HG03060 (cell line): ENCODE results near the gene HMCES.
"Not testable (repeated sequence)": the region's sequence is repeated elsewhere in the genome, so short reads cannot be mapped to it uniquely, and the experiment has no call there.

Source experiments
- ATAC-seq: cut with Tn5 transposase; IDR thresholded peaks from one replicate; pipeline ENCODE4 v1.9.1; 2021; ENCODE audit warnings: low read depth, moderate number of reproducible peaks; ENCODE audit not compliant: unreplicated experiment

HMCES gene

DNA sequence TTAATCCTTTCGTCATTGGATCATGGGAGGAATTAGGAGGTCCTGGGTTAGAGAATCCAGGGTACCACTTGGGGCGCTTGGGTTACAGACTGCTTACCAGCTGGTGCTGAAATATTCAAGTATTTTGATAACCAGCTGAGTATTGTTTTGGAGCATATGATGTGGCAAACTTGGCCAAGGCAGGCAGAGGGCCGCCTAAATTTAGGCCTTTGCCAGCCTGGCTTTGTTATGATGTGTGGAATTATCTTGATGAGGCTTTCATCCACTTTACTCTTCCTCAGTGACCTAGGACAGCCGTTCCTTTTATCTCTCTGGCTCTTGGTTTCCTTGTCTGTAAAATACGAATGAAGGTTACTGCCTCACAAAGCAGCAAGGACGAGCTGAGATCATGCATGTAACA, 22.4 kb upstream of the HMCES start:
- no peak for ATAC-seq

GRCh38 chr3:129257609-129258008, 21.1 kb upstream of the HMCES start:
- no peak for ATAC-seq

DNA sequence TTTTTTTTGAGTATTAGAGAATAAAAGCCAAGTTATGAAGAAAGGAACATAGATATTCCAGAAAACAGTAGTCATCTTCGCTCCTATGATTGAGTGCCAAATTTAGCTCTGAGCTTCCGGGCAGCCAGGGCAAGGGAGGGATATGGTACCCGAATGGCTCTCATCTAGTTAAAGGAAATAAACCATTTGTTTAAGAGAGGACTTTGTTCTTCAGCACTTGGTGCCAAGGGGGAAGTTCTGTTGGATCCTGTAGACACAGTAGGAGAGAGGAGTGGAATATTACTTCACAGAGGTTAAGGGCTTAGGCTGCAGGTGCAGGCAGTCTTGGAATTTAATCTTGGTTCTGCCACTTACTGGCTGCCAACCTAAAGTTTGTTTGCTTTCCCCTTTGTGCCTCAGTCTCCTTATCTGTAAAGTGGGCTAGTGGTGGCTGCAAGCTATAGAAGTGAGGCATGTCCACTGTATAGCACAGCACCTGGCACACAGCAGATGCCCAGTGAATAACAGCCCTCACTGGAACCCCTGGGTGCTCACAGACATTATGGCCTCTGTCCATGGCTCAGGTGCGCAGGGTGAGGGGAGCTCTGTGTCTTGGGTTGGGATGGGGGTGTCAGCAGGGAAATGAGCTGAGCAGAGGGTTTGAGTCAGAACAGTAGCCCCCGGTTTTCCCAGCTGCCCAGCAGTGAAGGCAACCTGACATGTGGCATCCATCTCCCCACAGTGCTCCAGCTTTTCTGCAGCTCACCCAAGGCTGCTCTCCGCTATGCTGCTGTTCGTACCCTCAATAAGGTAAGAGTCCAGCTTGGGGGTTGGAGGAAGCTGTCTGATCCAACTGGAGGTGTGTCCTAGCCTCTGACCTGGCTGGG, 18.8 kb upstream of the HMCES start:
- no peak for ATAC-seq

- no peak for ATAC-seq
These were observed 18.1 kb upstream of the HMCES start for GRCh38 chr3:129260606-129261005.

DNA sequence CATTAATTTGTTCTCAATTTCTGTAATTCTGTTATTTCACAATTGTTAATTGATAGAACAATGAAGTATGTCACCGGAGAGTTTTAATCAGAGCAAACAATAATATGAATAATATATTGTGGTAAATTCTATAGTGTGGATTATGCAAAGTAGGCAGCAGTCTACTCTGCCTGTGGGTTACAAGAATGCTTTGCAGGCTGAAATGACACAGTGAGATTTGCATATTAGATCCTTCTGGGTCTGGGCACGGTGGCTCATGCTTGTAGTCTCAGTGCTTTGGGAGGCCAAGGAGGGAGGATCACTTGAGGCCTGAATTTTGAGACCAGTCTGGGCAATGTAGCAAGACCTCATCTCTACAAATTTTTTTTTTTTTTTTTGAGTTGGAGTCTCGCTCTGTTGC, 16.8 kb upstream of the HMCES start:
- no peak for ATAC-seq

GRCh38 chr3:129263161-129263910, 15.3 kb upstream of the HMCES start:
- no peak for ATAC-seq

GRCh38 chr3:129264994-129265393, 13.7 kb upstream of the HMCES start:
- ATAC-seq: not testable (repeated sequence)

- ATAC-seq: no peak
These were observed 12.0 kb upstream of the HMCES start for GRCh38 chr3:129266651-129267050.

- no peak for ATAC-seq
These were observed 10.3 kb upstream of the HMCES start for GRCh38 chr3:129268396-129268795.

- no peak for ATAC-seq
These were observed 7.0 kb upstream of the HMCES start for GRCh38 chr3:129271674-129272073.

DNA sequence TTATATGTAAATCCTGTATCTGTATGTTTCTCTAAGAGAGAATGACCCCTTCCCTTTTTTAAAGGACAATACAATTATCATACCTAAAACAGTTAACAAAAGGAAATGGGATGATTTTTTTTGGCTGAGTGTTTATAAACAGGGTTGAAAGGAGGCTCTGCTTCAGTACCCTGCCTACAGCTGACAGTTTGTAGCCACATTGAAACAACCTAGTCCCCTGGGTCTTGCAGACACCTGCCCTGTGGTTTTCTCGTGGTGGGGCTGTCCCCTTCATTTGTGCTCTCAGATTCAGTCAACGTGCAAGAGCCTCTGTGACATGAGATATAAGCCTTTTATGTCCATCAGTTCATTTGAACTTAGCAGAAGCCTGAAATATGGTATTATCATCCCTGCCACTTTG, 2.3 kb upstream of the HMCES start:
- ATAC-seq: peak; percentile 72

DNA sequence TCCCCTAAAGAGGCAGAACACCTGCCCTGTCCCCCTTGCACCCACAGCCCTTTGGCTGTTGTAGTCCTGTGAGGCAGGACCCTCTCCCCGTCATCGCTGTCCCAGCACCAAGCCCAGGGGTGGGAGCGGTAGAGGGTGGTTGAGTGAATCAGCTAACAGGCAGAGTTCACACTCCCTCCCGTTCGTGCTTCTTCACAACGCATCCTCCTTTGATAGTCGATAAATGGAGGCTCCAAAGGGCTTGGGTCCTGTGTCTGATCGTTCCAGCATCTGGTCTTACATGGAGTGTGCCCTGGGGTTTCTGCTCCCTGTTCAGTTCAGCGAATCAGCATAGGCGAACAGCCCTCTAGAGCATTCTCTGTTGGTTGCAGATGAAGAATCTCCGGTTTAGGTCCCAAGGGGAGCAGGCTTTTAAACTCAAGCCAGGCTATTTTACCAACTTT, 820 bp upstream of the HMCES start:
- no peak for ATAC-seq

GRCh38 chr3:129278966-129279906, 566 bp downstream of the HMCES start:
- no peak for ATAC-seq

- ATAC-seq: no peak
These were observed 1.5 kb downstream of the HMCES start for GRCh38 chr3:129280183-129280582.

DNA sequence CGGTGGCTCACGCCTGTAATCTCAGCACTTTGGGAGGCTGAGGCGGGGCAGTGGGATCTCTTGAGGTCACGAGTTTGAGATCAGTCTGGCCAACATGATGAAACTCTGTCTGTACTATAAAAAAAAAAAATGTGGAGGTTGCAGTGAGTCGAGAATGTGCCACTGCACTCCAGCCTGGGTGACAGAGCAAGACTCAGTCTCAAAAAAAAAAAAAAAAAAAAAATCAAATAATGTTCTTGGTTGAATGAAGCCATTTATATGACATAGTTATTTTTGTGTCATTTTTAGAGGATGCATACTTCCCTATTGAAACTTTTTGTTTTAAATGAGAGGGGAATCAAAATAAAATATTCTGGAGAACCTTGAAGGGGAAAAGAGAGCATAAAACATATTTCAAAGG, 3.1 kb downstream of the HMCES start:
- ATAC-seq: no peak

DNA sequence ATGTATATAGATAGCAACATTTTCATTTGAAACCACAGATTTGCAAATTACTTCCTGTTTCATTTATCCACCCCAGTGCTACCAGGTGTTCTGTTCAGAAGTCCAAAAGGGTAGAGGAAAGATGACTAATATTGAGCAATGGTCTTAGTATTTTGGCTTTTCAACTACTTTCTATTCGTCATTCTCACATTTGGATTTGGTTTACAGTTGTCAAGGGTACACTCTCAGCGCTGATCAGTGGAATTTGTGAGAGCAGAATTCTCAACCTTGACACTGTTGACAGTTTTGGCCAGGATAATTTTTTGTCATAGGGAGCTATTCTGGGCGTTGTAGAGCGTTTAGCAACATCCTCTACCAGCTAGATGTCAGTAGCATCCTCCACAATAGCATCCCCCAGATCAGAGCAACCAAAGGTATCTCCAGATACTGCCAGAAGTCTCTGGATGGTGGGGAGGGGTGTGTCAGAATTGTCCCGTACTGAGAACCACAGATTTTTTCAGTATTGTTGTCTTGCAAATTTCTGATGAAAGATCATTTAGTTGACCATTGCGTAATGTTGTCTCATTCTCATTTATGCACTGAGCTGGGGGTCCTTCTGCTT, 4.2 kb downstream of the HMCES start:
- peak; percentile 90 for ATAC-seq

- ATAC-seq: no peak
These were observed 7.4 kb downstream of the HMCES start for GRCh38 chr3:129286081-129286480.

DNA sequence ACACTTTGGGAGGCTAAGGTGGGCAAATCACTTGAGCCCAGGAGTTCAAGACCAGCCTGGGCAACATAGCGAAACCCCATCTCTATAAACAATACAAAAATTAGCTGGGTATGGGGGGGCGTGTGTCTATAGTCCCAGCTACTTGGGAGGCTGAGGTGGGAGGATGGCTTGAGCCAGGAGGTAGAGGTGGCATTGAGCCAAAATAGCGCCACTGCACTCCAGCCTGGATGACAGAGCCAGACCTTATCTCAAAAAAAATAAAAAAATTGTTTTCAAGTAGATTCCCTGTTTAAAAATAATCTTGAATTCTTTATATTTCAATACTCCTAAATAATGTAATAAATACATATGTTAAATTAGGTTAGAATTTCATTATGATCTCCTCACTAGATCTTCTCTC, 9.8 kb downstream of the HMCES start:
- no peak for ATAC-seq

- ATAC-seq: no peak
These were observed 10.7 kb downstream of the HMCES start for GRCh38 chr3:129289201-129289921.
